Liver (tissue), 9 donors: ENCODE results near the gene KLF16. TPM values are rescaled to one million over a fixed set of nuclear protein-coding genes. Genes with fewer than 3 reads are reported as not detected.

ENCODE experiments used
- DNase-seq: peaks from one replicate; pipeline ENCODE4 v3.0.0-alpha.2; 2017; ENCODE audit warnings: low spot score
- H3K27ac ChIP-seq, 2 donors: one replicate each; pipeline ENCODE4 v1.7.0; 2013; ENCODE audit warnings: inconsistent platforms in 2 of 2, low read length in 2 of 2, control low read depth in 1 of 2, low read depth in 1 of 2, mild to moderate bottlenecking in 1 of 2
- H3K27me3 ChIP-seq, 4 donors: one replicate each; pipeline versions ENCODE4 v1.6.1 to v1.7.0; 2013; ENCODE audit warnings: low read length in 3 of 4, inconsistent platforms in 1 of 4, mild to moderate bottlenecking in 1 of 4, moderate library complexity in 1 of 4; ENCODE audit not compliant: control insufficient read depth in 4 of 4, insufficient read depth in 4 of 4
- H3K36me3 ChIP-seq, 4 donors: one replicate each; pipeline versions ENCODE4 v1.6.1 to v1.7.0; 2013; ENCODE audit warnings: low read length in 3 of 4, mild to moderate bottlenecking in 3 of 4, low read depth in 1 of 4, moderate library complexity in 1 of 4; ENCODE audit not compliant: control insufficient read depth in 4 of 4, insufficient read depth in 3 of 4
- H3K4me1 ChIP-seq, 4 donors: one replicate each; pipeline versions ENCODE4 v1.6.1 to v1.7.0; 2013; ENCODE audit warnings: low read length in 3 of 4, mild to moderate bottlenecking in 3 of 4, moderate library complexity in 1 of 4; ENCODE audit not compliant: control insufficient read depth in 4 of 4, insufficient read depth in 4 of 4
- H3K4me3 ChIP-seq, 3 donors: one replicate each; pipeline versions ENCODE4 v1.6.1 to v1.7.0; 2013; ENCODE audit warnings: low read length in 3 of 3, control low read depth in 1 of 3, low read depth in 1 of 3, mild to moderate bottlenecking in 1 of 3
- H3K9ac ChIP-seq, 2 donors: one replicate each; pipeline ENCODE4 v1.7.0; 2013; ENCODE audit warnings: low read length in 2 of 2, mild to moderate bottlenecking in 2 of 2, moderate library complexity in 2 of 2, control low read depth in 1 of 2, low read depth in 1 of 2
- H3K9me3 ChIP-seq, 4 donors: one replicate each; pipeline versions ENCODE4 v1.6.1 to v1.7.0; 2013; ENCODE audit warnings: low read length in 3 of 4; ENCODE audit not compliant: control insufficient read depth in 4 of 4
- EGR1 ChIP-seq, 2 donors: IDR thresholded peaks; 2 replicates each; pipeline ENCODE4 v1.6.1; 2016 to 2018; ENCODE audit warnings: antibody characterized with exemption in 2 of 2, low read depth in 2 of 2
- FOXA1 ChIP-seq: IDR thresholded peaks from 2 replicates; pipeline ENCODE4 v1.6.1; 2016; ENCODE audit warnings: antibody characterized with exemption
- FOXA2 ChIP-seq: IDR thresholded peaks from 2 replicates; pipeline ENCODE4 v1.6.1; 2016; ENCODE audit warnings: antibody characterized with exemption
- GABPA ChIP-seq, 2 donors: IDR thresholded peaks in 1 of 2; conservative IDR thresholded peaks in 1 of 2; 2 replicates each; pipeline ENCODE4 v1.6.1; 2016; ENCODE audit warnings: antibody characterized with exemption in 2 of 2, mild to moderate bottlenecking in 1 of 2, moderate library complexity in 1 of 2
- HNF4A ChIP-seq, 2 donors: conservative IDR thresholded peaks; 2 replicates each; pipeline ENCODE4 v1.6.1; 2016; ENCODE audit warnings: antibody characterized with exemption in 2 of 2, mild to moderate bottlenecking in 2 of 2
- HNF4G ChIP-seq: IDR thresholded peaks from 2 replicates; pipeline ENCODE4 v1.6.1; 2016; ENCODE audit warnings: antibody characterized with exemption
- JUND ChIP-seq, 2 donors: IDR thresholded peaks; 2 replicates each; pipeline ENCODE4 v1.6.1; 2016; ENCODE audit warnings: antibody characterized with exemption in 2 of 2
- NR2F2 ChIP-seq: IDR thresholded peaks from 2 replicates; pipeline ENCODE4 v1.6.1; 2016; ENCODE audit warnings: antibody characterized with exemption
- RAD21 ChIP-seq, 2 donors: IDR thresholded peaks; 2 replicates each; pipeline ENCODE4 v1.6.1; 2016; ENCODE audit warnings: antibody characterized with exemption in 2 of 2, mild to moderate bottlenecking in 2 of 2
- RXRA ChIP-seq, 2 donors: IDR thresholded peaks; 2 replicates each; pipeline ENCODE4 v1.6.1; 2017 to 2018; ENCODE audit warnings: antibody characterized with exemption in 2 of 2, mild to moderate bottlenecking in 1 of 2
- SP1 ChIP-seq: IDR thresholded peaks from 2 replicates; pipeline ENCODE4 v1.6.1; 2018; ENCODE audit warnings: antibody characterized with exemption, mild to moderate bottlenecking
- TAF1 ChIP-seq: conservative IDR thresholded peaks from 2 replicates; pipeline ENCODE4 v1.6.1; 2016; ENCODE audit warnings: antibody characterized with exemption, mild to moderate bottlenecking
- YY1 ChIP-seq: IDR thresholded peaks from 2 replicates; pipeline ENCODE4 v1.6.1; 2016; ENCODE audit warnings: antibody characterized with exemption, mild to moderate bottlenecking
- WGBS: extraction: QIAGEN DNeasy Blood & Tissue Kit; methylation state at CpG from one replicate; pipeline ENCODE4 v1.1.7; 2013; 5-methylcytosine and 5-hydroxymethylcytosine counted together
- polyA plus RNA-seq, 2 donors: library from polyadenylated mRNA; stranded (reverse) in 1 of 2; unstranded in 1 of 2; fragments of 200-250 nt in 1 of 2; fragments of >200 nt in 1 of 2; fragmentation: Nextera tagmentation in 1 of 2; extraction: Ambion mirVana in 1 of 2; gene quantifications; one replicate each; pipeline versions ENCODE4 v1.2.1 to v1.2.3, GENCODE V29; 2013 to 2015
- total RNA-seq, 2 donors: library from RNA; depleted of rRNA; stranded (reverse); fragments of >200 nt; gene quantifications; one replicate each; pipeline ENCODE4 v1.2.3, GENCODE V29; 2014
- TF ChIP-seq, protein P1 (sequence below): IDR thresholded peaks from 2 replicates; pipeline ENCODE4 v1.6.1; 2016; ENCODE audit warnings: antibody characterized with exemption, mild to moderate bottlenecking
- TF ChIP-seq, protein P2 (sequence below): IDR thresholded peaks from 2 replicates; pipeline ENCODE4 v1.6.1; 2016; ENCODE audit warnings: antibody characterized with exemption
- TF ChIP-seq, protein P3 (sequence below): fragments of 150-350 bp; IDR thresholded peaks from 2 replicates; pipeline ENCODE4 v1.5.1; 2017; ENCODE audit warnings: improper control_type of control experiment, low read depth, low read length; ENCODE audit not compliant: missing input control
- TF ChIP-seq, protein P4 (sequence below): IDR thresholded peaks from 2 replicates; pipeline ENCODE4 v1.6.1; 2016; ENCODE audit warnings: antibody characterized with exemption
- TF ChIP-seq, protein P5 (sequence below): IDR thresholded peaks from 2 replicates; pipeline ENCODE4 v1.6.1; 2016; ENCODE audit warnings: antibody characterized with exemption
- donor health status: healthy.
- donor health status: healthy.
- donor health status: healthy.
- donor health status: healthy.
- donor health status: healthy.

Gene KLF16
- total and polyA plus RNA-seq, 4 donors: 1.2 to 14.8 (median 6.0) TPM

DNA sequence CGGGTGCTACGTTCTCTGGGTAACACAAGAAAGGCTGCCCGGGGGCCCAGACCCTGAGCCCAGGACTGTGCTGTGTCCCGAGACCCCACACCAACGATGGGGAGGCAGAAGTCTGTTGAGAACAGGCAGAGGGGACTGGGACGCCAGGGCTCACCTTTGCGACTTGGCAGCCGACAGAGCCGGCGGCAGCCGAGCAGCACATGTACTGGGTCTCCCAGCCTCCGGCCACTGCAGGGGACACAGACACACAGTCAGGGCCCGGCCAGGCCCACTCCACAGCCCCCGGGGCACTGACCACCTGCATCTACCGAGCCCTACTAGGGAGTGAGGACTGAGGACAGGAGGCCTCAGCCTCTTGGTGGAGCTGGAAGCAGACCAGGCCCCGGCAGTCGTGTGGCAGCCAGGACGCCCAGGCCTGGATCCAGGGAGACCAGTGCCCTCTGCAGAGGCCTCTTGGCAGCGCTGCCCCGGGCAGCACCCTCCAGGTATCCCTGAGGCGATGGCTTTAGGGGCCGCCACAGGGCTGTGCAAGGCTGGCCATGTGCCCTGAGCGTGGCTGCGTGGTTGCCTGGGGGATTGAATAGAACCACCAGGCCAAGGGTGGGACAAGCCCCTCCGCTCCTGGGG lies 45.7 kb downstream of the KLF16 start:
- no peak overlapping the region for H3K27ac ChIP-seq
- no peak for TF ChIP-seq RAD21 (IDR thresholded peaks at IDR 0.05)
- no peak for TF ChIP-seq EGR1 (IDR thresholded peaks at IDR 0.05; ENCODE audit: low read depth in 2 of 2)
- TF ChIP-seq HNF4G: no peak
- TF ChIP-seq, protein P1, sequence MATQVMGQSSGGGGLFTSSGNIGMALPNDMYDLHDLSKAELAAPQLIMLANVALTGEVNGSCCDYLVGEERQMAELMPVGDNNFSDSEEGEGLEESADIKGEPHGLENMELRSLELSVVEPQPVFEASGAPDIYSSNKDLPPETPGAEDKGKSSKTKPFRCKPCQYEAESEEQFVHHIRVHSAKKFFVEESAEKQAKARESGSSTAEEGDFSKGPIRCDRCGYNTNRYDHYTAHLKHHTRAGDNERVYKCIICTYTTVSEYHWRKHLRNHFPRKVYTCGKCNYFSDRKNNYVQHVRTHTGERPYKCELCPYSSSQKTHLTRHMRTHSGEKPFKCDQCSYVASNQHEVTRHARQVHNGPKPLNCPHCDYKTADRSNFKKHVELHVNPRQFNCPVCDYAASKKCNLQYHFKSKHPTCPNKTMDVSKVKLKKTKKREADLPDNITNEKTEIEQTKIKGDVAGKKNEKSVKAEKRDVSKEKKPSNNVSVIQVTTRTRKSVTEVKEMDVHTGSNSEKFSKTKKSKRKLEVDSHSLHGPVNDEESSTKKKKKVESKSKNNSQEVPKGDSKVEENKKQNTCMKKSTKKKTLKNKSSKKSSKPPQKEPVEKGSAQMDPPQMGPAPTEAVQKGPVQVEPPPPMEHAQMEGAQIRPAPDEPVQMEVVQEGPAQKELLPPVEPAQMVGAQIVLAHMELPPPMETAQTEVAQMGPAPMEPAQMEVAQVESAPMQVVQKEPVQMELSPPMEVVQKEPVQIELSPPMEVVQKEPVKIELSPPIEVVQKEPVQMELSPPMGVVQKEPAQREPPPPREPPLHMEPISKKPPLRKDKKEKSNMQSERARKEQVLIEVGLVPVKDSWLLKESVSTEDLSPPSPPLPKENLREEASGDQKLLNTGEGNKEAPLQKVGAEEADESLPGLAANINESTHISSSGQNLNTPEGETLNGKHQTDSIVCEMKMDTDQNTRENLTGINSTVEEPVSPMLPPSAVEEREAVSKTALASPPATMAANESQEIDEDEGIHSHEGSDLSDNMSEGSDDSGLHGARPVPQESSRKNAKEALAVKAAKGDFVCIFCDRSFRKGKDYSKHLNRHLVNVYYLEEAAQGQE: no peak
- TF ChIP-seq, protein P2, sequence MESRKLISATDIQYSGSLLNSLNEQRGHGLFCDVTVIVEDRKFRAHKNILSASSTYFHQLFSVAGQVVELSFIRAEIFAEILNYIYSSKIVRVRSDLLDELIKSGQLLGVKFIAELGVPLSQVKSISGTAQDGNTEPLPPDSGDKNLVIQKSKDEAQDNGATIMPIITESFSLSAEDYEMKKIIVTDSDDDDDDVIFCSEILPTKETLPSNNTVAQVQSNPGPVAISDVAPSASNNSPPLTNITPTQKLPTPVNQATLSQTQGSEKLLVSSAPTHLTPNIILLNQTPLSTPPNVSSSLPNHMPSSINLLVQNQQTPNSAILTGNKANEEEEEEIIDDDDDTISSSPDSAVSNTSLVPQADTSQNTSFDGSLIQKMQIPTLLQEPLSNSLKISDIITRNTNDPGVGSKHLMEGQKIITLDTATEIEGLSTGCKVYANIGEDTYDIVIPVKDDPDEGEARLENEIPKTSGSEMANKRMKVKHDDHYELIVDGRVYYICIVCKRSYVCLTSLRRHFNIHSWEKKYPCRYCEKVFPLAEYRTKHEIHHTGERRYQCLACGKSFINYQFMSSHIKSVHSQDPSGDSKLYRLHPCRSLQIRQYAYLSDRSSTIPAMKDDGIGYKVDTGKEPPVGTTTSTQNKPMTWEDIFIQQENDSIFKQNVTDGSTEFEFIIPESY: no peak
- no peak for TF ChIP-seq TAF1
- TF ChIP-seq HNF4A (conservative IDR thresholded peaks at IDR 0.05): no peak
- TF ChIP-seq JUND (IDR thresholded peaks at IDR 0.05): no peak
- TF ChIP-seq, protein P3, sequence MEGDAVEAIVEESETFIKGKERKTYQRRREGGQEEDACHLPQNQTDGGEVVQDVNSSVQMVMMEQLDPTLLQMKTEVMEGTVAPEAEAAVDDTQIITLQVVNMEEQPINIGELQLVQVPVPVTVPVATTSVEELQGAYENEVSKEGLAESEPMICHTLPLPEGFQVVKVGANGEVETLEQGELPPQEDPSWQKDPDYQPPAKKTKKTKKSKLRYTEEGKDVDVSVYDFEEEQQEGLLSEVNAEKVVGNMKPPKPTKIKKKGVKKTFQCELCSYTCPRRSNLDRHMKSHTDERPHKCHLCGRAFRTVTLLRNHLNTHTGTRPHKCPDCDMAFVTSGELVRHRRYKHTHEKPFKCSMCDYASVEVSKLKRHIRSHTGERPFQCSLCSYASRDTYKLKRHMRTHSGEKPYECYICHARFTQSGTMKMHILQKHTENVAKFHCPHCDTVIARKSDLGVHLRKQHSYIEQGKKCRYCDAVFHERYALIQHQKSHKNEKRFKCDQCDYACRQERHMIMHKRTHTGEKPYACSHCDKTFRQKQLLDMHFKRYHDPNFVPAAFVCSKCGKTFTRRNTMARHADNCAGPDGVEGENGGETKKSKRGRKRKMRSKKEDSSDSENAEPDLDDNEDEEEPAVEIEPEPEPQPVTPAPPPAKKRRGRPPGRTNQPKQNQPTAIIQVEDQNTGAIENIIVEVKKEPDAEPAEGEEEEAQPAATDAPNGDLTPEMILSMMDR: no peak
- no peak for TF ChIP-seq FOXA1
- TF ChIP-seq NR2F2: no peak
- no peak for TF ChIP-seq RXRA (IDR thresholded peaks at IDR 0.05)
- no peak for TF ChIP-seq GABPA (IDR thresholded peaks at IDR 0.05 in 1 of 2, conservative IDR thresholded peaks at IDR 0.05 in 1 of 2)
- no peak for TF ChIP-seq FOXA2
- TF ChIP-seq SP1: no peak
- TF ChIP-seq, protein P4, sequence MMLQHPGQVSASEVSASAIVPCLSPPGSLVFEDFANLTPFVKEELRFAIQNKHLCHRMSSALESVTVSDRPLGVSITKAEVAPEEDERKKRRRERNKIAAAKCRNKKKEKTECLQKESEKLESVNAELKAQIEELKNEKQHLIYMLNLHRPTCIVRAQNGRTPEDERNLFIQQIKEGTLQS: no peak
- TF ChIP-seq, protein P5, sequence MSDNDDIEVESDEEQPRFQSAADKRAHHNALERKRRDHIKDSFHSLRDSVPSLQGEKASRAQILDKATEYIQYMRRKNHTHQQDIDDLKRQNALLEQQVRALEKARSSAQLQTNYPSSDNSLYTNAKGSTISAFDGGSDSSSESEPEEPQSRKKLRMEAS: no peak
- TF ChIP-seq YY1: no peak
- H3K36me3 ChIP-seq: peaks cover 18 to 59% (median 39%) of the 10 kb centered on the region in 4 donors
- H3K4me1 ChIP-seq: peaks cover 0 to 11% (median 6%) of the 10 kb centered on the region in 4 donors
- H3K9me3 ChIP-seq: no peaks in the 10 kb centered on the region
- no peak overlapping the region for H3K4me3 ChIP-seq
- H3K27me3 ChIP-seq: no peaks in the 10 kb centered on the region
- no peak overlapping the region for H3K9ac ChIP-seq
- no peak for DNase-seq
- WGBS: 88% methylated on average over 25 of the region's 25 CpGs
